Activated T-helper 2 cell treated with anti-CD3 and anti-CD28 coated beads, Interferon-gamma antibody, Interleukin-2, Interleukin-4, amounts not matched to agents 10 μg/mL and 5 μg/mL and 100 μg/mL, durations not matched to agents 14 hours and 24 hours and 36 hours (primary cell): ENCODE measurements around the gene NRXN2. TPM values are rescaled to one million over a fixed set of nuclear protein-coding genes. Genes with fewer than 3 reads are reported as not detected.

ENCODE experiments used
- DNase-seq: peaks from one replicate; pipeline ENCODE4 v3.0.0; 2021; ENCODE audit warnings: low spot score
- H3K27ac Mint-ChIP-seq: one replicate; pipeline ENCODE4 v1.8.0; 2021; ENCODE audit warnings: mixed read lengths
- H3K27me3 Mint-ChIP-seq: one replicate; pipeline ENCODE4 v1.8.0; 2021; ENCODE audit warnings: low read depth, mixed read lengths
- H3K36me3 Mint-ChIP-seq: one replicate; pipeline ENCODE4 v1.8.0; 2021; ENCODE audit warnings: low read depth, mixed read lengths
- H3K4me1 Mint-ChIP-seq: one replicate; pipeline ENCODE4 v1.8.0; 2021; ENCODE audit warnings: low read depth, mixed read lengths
- H3K4me3 Mint-ChIP-seq: one replicate; pipeline ENCODE4 v1.8.0; 2021; ENCODE audit warnings: low read depth, mild to moderate bottlenecking, moderate library complexity, mixed read lengths
- H3K9me3 Mint-ChIP-seq: one replicate; pipeline ENCODE4 v1.8.0; 2021; ENCODE audit warnings: mixed read lengths
- intact Hi-C: fragments of 100-400 bp; cut with micrococcal nuclease; formaldehyde crosslinking; loops from one replicate; pipeline ENCODE4 v1.15.1; 2023
- total RNA-seq: library from RNA; stranded (reverse); gene quantifications from 2 replicates; pipeline ENCODE4 v1.2.3, GENCODE V29; 2022

NRXN2 gene
- total RNA-seq, 1 donor from 2014 or later, result not detected

DNA sequence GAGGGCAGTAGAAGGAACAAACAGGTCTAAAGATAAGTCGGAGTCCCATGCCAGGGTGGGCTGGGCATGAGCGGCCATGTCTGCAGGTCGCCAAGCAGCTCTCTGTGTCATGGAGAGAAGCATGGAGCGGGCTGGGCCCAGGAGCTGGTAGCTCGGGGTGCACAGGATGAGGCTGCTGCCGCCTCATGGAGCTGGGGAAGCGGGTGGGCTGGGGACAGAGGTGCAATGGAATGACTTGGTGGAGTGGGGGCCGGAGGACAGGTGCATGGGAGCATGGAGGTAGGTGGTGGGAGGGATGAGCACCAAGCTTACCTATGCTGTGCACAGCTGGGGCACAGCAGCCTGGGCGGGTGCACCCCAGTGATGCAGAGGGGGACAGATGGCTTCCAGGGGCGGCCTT, 3.6 kb downstream of the NRXN2 start:
- Mint-ChIP-seq H3K36me3 (no peaks in the 10 kb centered on the region), H3K4me1 (peaks cover 2% of the 10 kb centered on the region), H3K4me3 (no peak overlapping the region), H3K27me3 (peaks cover 73% of the 10 kb centered on the region), H3K27ac (no peak overlapping the region), H3K9me3 (no peaks in the 10 kb centered on the region)
- intact Hi-C loops, result no loop called here
- no peak for DNase-seq

GRCh38 chr11:64718780-64719124, 4.2 kb downstream of the NRXN2 start:
- no peaks in the 10 kb centered on the region for H3K4me1 Mint-ChIP-seq

DNA sequence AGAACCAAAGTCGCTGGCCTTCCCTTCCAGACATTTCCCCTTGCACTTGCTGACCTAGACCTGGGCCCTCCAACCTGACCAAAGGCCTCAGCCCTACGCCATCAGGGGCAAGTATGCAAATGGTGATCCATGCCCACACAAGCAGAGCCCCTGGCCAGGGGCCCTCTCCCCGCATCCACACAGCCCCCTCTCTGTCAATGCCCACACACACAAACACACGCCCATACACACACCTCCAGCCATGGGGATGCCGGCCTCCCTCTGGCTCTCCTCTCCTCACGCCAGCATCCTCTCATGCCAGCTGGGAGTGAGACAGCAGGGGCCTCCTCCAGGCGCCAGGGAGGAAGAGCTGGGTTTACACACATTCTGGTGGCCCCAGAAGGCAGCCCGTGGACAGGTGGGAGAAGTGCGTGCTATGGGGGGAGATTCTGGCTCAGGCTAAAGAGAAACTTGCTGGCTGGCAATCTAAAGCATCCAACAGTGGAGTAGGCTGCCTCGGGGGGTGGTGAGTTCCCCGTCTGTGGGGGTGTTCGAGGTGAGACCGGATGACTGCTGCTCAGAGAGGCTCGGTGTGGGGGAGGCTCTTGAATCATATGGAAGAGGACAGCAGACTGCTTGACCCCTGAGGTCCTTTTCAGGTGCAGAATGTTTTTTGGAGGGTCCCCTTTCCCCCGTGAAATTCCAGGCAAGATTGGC, 4.8 kb downstream of the NRXN2 start:
- intact Hi-C loops, result no loop called here
- Mint-ChIP-seq H3K27me3 (peaks cover 80% of the 10 kb centered on the region), H3K36me3 (no peaks in the 10 kb centered on the region), H3K27ac (no peak overlapping the region), H3K4me3 (no peak overlapping the region), H3K4me1 (no peaks in the 10 kb centered on the region), H3K9me3 (no peaks in the 10 kb centered on the region)
- DNase-seq, result no peak

More at GRCh38 chr11:64718780-64719124, 4.2 kb downstream of the NRXN2 start:
- Mint-ChIP-seq H3K4me3 (no peak overlapping the region), H3K27ac (no peak overlapping the region), H3K9me3 (no peaks in the 10 kb centered on the region), H3K27me3 (peaks cover 80% of the 10 kb centered on the region), H3K36me3 (no peaks in the 10 kb centered on the region)
- DNase-seq, result no peak
- intact Hi-C loops, result no loop called here

- Mint-ChIP-seq H3K36me3 (no peaks in the 10 kb centered on the region), H3K4me1 (peaks cover under 1% of the 10 kb centered on the region), H3K9me3 (no peaks in the 10 kb centered on the region), H3K27ac (no peak overlapping the region), H3K4me3 (no peak overlapping the region), H3K27me3 (peaks cover 79% of the 10 kb centered on the region)
- intact Hi-C loops, result no loop called here
- DNase-seq, result no peak
Observed at GRCh38 chr11:64717268-64717578, 5.8 kb downstream of the NRXN2 start.

DNA sequence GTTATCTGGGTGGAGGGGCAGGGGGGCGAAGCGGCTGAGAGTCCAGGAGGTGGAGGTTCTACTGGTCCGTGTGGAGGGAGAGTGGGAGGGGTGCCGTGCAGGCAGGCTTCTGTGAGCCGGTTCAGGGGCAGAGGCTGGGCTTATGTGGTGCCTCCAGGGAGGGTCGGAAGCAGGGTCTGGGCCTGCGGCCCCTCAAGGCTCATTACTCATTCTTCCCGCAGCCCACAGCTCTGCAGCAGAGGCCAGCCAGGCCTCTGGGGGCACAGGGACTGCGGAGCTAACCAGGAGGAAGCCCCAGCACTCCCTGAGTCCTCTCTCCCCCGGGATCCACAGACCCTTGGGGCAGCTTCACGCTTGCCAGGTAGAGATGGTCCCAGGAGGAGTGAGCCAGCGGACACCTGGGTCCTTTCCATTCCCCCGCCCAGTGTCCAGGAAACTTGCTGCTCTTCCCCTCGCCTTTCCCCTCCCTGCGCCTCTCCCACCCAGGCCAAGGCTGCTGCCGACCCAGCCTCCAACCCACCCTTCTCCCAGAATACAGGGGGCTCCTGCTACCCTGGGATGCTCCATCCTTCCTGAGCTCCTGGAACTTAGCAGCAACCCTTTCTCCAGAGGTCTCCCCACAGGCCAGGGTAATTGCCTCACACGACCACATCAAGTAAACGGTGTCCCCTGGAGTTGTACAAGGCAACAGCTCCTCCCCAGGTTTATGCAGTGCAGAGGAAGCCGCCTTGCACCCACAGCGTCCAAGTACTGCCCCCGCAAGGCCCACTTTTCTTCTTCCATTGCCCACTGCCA, 6.3 kb downstream of the NRXN2 start:
- H3K9me3 Mint-ChIP-seq, result no peaks in the 10 kb centered on the region
- DNase-seq, result no peak
- peaks cover 6% of the 10 kb centered on the region for H3K4me1 Mint-ChIP-seq

DNA sequence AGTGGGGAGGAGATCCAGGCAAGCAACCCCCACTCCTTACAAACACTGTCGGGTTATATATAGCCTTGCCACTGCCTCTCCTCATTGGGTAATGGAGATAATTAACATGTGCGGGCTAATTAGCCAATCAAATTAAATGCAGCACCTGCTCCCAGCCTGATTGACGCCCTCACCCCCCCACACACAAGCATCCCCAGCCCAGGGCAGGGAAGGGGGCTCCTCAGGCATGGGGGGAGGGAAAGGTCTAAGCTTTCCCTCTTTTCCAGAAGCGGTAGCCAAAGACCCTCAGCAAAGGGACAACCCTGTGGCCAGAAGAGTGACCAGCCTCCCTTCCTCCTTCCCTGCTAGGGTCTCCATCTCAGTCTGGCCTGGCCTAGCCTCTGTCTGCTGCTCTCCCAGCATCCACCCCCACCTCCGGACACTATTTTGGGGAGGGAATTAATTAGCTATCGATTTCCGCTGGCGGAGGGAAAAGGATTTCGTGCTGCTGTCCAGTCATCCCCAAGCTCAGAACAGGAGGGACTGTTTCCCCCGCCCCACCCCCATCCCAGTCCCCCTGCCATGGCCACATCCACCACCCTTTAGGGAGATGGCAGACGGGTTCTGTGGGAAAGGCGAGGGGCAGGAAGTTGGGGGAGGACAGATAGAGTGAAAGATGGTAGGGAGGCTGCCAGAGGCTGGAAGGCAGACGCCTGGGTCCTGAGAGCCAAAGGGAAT, 7.1 kb downstream of the NRXN2 start:
- no peaks in the 10 kb centered on the region for H3K9me3 Mint-ChIP-seq
- no peak overlapping the region for H3K4me3 Mint-ChIP-seq
- no peak for DNase-seq
- peaks cover 8% of the 10 kb centered on the region for H3K4me1 Mint-ChIP-seq
- no peak overlapping the region for H3K27ac Mint-ChIP-seq
- intact Hi-C loops, result no loop called here
- no peaks in the 10 kb centered on the region for H3K36me3 Mint-ChIP-seq
- peaks cover 76% of the 10 kb centered on the region for H3K27me3 Mint-ChIP-seq

More for the DNA sequence above, 6.3 kb downstream of the NRXN2 start:
- H3K36me3 Mint-ChIP-seq, result no peaks in the 10 kb centered on the region
- peaks cover 79% of the 10 kb centered on the region for H3K27me3 Mint-ChIP-seq
- no peak overlapping the region for H3K27ac Mint-ChIP-seq
- no peak overlapping the region for H3K4me3 Mint-ChIP-seq
- intact Hi-C loops, result no loop called here

DNA sequence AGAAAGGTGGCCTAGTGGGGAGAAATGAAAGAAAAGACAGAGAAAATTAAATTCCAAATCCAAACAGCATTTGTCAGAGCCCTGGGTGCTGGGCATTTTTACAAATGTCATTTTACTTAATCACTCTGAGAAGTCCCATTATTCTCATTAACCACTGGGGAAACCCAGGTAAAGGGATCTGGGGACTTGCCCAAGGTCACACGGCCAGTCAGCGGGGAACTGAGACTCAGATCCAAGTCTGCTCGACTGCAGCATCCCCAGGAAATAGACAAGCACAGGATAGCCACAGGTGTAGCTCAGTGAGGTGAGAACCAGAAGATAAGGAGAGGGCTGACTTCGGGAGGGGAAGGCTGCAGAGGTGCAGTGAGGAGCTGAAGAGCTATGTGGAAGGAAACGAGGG, 7.9 kb downstream of the NRXN2 start:
- Mint-ChIP-seq H3K27me3 (peaks cover 75% of the 10 kb centered on the region), H3K27ac (no peak overlapping the region), H3K9me3 (no peaks in the 10 kb centered on the region), H3K4me3 (no peak overlapping the region), H3K36me3 (no peaks in the 10 kb centered on the region), H3K4me1 (peaks cover 8% of the 10 kb centered on the region)
- DNase-seq, result no peak
- intact Hi-C loops, result no loop called here

GRCh38 chr11:64714666-64715065, 8.3 kb downstream of the NRXN2 start:
- H3K27ac Mint-ChIP-seq, result no peak overlapping the region
- intact Hi-C loops, result no loop called here
- no peak overlapping the region for H3K4me3 Mint-ChIP-seq
- no peaks in the 10 kb centered on the region for H3K36me3 Mint-ChIP-seq
- peaks cover 73% of the 10 kb centered on the region for H3K27me3 Mint-ChIP-seq
- H3K9me3 Mint-ChIP-seq, result no peaks in the 10 kb centered on the region
- no peak for DNase-seq
- H3K4me1 Mint-ChIP-seq, result peaks cover 8% of the 10 kb centered on the region

DNA sequence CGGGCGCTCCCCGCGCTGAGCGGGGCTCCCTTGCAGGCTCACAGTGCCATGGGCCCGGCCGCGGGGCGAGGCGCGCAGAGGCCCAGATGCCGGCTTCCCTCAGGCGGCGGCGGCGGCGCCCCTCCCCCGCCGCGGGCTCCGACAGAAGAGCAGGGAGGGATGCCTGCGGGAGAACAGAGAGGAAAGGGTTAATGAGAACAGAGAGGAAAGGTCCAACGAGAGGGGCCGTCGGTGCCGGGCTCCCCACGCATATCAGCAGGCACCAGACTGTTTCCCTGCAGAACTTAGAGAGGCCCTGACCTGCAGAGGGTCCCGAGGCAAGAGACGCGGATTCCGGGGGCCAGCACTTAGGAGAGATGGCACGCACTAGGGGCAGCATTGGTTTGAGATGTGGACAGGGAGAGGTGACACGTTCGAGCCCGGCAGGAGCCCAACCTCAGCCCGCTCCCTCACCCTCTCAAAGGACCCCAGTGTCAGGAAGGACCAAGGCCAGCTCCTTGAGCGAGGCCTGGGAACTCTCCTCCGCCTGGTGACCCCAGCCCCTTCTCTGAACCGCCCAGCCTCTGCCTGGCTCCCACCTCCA, 9.1 kb downstream of the NRXN2 start:
- Mint-ChIP-seq H3K4me1 (peaks cover 8% of the 10 kb centered on the region), H3K36me3 (no peaks in the 10 kb centered on the region), H3K27ac (no peak overlapping the region), H3K27me3 (peaks cover 72% of the 10 kb centered on the region), H3K9me3 (no peaks in the 10 kb centered on the region), H3K4me3 (no peak overlapping the region)
- intact Hi-C loops, result no loop called here
- DNase-seq, result no peak

DNA sequence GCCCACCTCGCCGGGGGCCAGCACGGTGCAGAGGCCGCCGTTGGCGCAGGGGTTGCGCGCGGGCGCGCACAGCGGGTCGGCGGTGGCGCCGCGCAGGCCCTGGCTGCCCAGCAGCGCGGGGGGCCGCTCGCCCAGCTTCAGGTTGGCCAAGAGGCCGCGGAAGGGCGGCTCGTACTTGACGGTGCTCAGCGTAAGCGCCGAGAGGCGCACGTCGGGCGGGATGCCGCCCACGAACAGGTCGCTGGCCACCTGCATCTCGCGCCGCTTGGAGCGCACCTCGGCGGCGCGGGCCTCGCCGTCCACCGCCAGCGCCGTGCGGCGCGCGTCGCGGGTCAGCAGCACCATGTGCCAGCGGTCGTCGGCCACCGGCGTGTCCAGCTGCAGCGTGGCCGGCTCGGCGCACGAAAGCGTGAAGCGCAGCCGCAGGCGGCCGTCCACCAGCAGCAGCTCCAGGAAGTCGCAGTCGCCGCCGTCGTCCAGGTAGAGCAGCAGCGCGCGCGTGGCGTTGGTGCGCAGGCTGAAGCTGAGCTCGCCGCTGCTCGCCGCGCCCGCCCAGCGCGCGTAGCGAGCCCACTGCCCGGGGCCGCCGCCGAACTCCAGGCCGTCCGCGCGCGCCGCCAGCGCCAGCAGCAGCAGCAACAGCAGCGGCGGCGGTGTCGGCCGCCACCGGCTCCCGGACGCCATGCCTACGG, 9.8 kb downstream of the NRXN2 start:
- Mint-ChIP-seq H3K4me3 (no peak overlapping the region), H3K4me1 (peaks cover 8% of the 10 kb centered on the region), H3K27me3 (peaks cover 69% of the 10 kb centered on the region), H3K9me3 (no peaks in the 10 kb centered on the region), H3K36me3 (no peaks in the 10 kb centered on the region), H3K27ac (no peak overlapping the region)
- intact Hi-C loops, result no loop called here
- no peak for DNase-seq

- intact Hi-C loops, result no loop called here
- Mint-ChIP-seq H3K27ac (no peak overlapping the region), H3K4me3 (no peak overlapping the region), H3K36me3 (no peaks in the 10 kb centered on the region), H3K27me3 (peaks cover 69% of the 10 kb centered on the region), H3K9me3 (no peaks in the 10 kb centered on the region), H3K4me1 (peaks cover 8% of the 10 kb centered on the region)
- DNase-seq, result no peak
Observed at GRCh38 chr11:64712430-64713015, 10.5 kb downstream of the NRXN2 start.

GRCh38 chr11:64711956-64712362, 11.0 kb downstream of the NRXN2 start:
- intact Hi-C loops, result no loop called here
- Mint-ChIP-seq H3K27ac (no peak overlapping the region), H3K27me3 (peaks cover 64% of the 10 kb centered on the region), H3K9me3 (no peaks in the 10 kb centered on the region), H3K4me1 (peaks cover 8% of the 10 kb centered on the region), H3K4me3 (no peak overlapping the region), H3K36me3 (no peaks in the 10 kb centered on the region)
- no peak for DNase-seq
